GM19239 (cell line): ENCODE data around the gene MNT.

Experiments
- DNase-seq: peaks from one replicate; pipeline ENCODE4 v3.0.0; 2011; ENCODE audit warnings: low spot score; ENCODE audit not compliant: insufficient read length
- FAIRE-seq: peaks from 2 replicates; lab custom pipeline; 2011; peaks lifted over from hg19 to GRCh38; lab: Jason Lieb, UNC

The MNT gene

GRCh38 chr17:2336852-2337543 lies 63.9 kb downstream of the MNT start, which contains the start of gene SGSM2:
TSS of gene SGSM2 (plus strand) at chr17:2337501. CDS start at chr17:2337689, 188 bp downstream.
- FAIRE-seq: no peak
- DNase-seq: peak; percentile 78

- DNase-seq (peak; percentile 99), FAIRE-seq (peak; percentile 98)
Measured at GRCh38 chr17:2336215-2336851, 64.5 kb downstream of the MNT start, which contains the start of gene TSR1. TSS of gene TSR1 (minus strand) at chr17:2336457. CDS start at chr17:2336427, 30 bp downstream.

DNA sequence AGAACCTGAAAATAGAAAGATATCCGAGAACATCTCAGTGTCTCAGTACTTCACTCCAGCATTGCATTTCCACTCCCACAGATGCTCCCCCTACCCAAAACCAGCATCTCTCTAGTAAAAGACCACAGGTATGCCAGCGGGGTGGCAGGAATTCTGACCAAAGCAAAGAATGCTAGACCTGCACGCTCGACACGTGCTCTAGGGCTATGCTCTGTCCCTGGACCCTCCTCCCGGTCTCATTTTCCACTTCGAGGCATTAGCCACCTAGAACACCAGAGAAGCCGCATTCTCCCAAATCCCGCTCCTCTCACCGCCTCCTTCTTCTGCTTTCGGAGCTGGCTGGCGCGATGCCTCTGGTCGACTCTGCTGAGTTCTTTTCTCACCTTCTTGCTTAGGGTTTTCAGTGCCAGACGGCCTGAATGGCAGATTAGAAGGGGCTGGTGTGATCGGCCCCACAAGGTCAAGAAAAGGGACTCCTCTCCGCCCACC lies 65.1 kb downstream of the MNT start:
- no peak for DNase-seq
- FAIRE-seq: peak; percentile 39
